HG03139 (cell line): Measurements from ENCODE around the gene ACSS1.

Experiments
- ATAC-seq: cut with Tn5 transposase; IDR thresholded peaks from one replicate; pipeline ENCODE4 v1.9.1; 2021; ENCODE audit not compliant: unreplicated experiment

The ACSS1 gene

DNA sequence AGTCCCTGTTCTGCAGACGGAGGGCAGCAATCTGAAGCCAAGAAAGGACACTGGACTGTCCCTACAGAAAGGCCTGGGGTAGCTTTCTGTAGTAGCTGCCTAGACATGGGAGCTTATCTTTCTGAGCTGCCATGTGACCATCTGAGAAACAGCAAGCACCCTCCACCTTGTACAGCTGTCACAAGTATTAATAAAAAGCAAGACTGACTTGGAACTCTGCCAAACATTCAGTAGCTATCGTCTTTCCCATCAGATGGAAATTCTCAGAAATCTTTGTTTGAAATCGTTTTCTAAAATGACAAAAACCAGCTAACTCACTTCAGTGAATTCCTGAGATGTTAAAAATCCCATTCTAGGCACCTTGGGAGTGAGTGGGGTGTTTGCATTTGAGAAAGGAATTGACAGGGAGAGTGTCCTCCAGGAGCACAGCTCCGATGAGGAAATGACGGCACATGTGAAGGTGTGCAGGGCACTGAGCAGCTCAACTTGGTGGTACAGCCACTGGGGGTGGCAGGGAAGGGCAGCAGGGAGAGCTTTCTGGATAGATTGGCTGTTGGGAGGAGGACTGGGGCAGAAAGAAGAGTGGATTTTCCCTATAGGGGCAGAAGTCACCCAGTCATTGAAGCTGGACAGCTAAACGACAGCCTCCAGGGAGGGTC lies 24.5 kb downstream of the ACSS1 start:
- ATAC-seq, result no peak

DNA sequence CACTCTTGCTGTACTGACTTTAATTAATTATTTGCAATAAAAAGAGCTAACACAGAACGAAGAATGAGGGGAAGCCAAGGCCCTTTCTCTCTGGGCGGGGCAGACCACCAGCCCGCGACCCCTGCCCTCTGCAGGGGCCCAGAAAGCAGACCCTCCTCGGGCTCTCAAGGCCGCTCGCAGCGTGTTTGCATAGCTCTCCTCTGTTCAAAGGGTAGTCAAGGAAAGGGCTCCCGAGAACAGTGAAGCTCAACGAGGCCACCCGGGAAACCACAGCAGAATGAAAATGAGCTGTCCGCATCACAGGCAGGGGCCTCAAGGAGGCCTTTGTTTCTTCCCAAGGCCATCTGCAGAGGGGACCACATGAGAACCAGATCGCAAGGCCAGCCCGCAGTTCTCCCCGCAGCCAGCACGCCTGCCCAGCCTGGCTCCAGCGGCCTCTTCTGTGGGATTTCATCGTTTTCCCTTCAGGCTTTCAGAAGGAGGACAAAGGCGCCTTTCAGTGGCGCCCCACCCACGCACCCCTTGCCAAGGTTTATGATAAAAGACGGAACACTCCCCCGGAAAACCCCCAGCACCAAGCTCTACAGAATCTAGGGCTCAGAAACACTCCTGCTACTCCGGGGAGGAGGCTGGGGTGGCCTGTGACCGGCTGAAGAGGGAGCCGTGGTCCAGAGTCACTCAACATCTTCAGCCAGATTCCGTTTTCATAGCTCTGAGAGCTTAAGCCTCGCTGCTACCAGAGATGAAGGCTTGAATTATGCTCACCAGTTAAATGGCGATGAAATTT lies 25.3 kb downstream of the ACSS1 start:
- no peak for ATAC-seq

DNA sequence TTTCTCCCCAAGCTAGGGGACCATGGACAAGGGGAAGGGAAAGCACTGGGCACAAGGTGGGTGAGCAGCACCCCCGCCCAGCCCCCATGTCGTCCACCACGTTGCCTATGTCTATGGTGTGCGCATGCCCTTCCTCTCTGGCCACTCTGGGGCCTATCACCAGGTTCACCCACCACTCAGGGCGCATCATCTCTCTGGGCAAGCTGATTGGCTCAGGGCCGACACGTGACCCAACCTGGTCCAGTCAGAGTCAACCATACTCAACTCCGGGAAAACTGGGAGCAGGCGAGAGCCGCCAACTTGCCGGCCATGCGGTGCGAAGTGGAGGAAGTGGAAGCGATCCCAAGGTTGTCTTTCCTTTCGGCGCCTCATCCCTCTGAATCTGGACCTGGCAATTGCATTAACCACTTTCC lies 25.9 kb downstream of the ACSS1 start:
- no peak for ATAC-seq

DNA sequence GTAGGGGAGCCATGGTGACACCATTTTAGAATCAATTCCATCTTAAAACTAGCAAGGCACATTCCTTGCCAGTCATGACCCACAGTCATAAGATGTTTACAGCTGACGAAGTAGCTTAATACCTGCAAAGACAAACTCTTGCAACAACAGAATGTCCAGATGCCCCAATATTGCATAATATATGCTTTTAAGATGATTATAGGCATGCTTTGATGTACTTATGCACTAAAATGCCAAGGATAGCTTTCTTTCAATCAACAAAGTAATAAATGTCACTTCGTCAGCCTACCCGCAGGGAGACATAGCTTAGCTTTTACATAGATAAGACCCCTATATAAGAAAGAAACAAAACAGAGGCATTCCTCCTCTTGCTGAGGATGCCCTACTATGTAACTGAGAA lies 26.7 kb downstream of the ACSS1 start:
- no peak for ATAC-seq

DNA sequence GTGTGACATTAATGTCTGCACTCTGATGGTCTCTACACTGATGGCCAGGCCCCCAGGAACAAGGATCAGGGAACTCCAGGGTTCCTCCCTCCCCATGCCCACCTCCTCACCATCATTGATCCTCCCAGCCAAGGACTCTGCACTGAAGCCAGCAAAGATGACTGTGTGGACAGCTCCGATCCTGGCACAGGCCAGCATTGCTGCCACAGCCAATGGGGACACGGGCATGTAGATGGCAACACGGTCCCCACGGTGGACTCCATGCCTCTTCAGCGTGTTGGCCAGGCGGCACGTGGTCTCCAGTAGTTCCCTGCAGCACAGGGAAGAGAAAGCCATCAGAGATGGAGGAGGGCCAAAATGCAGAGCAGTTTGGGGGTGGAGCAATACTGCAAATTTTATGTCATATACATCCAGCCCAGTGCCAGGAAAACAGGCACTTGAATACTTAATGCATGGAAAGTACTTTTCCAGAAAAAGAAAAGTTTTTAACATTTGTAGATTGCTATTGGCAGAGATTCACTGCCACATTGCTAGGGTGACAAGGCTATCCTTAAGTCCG lies 27.2 kb downstream of the ACSS1 start:
- ATAC-seq, result no peak

DNA sequence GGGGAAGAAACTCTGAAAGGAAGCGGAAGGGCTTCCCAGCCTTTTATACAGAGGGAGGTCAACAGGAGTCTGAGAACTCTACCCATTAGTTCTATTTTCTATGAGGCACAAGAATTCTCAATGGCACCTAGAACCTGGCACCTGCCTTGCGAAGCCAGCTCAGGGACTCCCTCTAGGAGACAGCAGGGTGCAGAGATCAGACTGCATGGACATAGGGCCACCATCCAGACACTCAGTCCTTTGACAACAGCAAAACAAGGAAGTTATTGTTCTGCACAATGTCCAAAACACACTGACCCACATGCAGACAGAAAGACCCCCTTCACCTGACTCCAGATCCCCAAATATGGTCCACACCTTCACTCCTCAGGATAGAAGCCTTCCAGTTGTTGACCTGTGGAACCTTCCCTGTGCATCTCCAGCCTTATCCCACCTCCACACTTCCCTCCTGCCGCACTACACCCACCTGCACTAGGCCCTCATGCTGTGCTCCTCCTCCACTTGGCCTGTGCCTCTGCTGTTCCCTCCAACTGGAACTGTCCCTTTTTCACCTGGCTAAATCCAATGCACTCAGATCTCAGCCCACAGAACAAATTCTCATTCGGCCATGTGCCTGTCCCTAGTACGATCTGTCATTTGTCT lies 27.8 kb downstream of the ACSS1 start:
- ATAC-seq, result no peak

DNA sequence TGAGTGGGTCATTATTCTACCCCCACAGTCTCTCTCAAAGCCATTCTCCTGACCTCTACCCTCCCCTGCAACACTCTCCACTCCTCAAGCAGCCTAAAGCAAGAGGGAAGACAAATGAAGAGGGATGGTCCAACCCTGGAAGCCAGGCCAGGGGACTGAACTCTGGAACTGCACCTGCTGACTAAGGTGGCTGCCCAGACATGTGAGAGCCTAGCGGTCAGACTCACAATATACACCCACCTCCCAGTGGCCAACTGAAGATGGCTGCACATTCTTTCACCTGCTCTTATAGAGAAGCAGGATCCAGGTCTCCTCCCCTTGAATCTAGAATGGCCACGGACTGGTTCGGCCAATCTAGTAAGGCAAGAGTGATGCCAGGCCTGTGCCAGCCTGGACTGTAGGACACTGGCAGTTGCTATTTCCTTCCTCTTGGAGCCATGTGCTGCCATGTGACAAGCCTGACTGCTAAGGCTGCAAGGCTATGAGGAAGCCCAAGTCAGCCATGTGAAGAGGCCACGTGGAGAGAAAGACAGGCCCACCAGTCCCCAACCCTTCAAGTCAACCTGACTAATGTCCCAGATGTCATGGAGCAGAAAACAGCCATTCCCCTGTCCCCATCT lies 31.8 kb downstream of the ACSS1 start:
- ATAC-seq, result no peak

DNA sequence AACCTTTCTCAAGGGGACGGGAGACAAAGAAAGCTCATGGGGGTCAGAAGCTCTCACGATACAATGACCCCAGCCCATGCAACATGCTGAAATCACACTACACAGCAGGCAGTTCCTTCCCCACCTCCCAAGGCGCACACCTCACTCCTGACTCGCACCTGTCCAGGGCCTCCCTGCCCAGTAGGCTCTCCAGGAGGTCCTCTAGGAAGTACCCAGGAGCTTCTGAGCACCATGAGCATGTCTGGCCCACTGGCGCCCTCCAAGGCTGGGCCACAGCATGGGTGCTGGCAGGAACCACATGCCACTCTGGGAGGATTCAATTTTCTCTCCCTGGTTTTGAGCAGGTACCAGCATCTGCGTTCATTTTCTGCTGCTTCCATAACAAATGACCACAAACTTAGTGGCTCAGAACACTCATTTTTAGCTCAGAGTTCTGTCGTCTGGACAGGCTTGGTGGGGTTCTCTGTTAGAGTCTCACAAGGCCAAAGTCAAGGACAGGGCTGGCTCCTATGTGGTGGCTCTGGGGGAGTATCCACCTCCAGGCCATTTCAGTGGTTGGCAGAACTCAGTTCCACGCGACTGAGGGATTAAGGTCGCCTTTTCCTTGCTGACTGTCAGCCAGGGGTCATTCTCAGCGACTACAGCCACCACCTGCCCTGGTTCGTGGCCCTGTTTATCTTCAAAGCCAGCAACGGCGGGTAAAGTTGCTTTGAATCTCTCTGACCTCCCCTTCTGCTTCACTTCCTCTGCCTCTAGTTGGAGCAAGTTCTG lies 32.7 kb downstream of the ACSS1 start:
- ATAC-seq, result no peak

DNA sequence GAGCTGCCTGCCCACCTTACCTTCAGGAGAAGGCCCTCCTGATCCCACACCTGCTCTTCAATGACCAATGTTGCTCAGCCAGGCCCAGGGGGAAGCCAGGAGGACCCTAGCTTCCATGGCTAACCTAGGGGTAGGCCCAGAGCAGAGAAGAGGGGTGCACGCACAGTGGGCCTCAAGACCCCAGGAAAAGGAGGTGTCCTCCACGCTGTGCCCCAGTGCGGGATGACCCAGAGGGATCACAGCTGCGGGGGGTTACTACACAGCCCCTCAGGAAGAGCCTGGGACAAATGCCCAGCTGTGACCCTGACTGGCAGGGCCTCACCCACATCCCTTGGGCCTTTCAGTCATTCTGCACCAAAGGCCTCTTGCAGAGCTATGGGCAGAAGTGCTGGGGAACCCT lies 33.8 kb downstream of the ACSS1 start:
- ATAC-seq, result no peak

DNA sequence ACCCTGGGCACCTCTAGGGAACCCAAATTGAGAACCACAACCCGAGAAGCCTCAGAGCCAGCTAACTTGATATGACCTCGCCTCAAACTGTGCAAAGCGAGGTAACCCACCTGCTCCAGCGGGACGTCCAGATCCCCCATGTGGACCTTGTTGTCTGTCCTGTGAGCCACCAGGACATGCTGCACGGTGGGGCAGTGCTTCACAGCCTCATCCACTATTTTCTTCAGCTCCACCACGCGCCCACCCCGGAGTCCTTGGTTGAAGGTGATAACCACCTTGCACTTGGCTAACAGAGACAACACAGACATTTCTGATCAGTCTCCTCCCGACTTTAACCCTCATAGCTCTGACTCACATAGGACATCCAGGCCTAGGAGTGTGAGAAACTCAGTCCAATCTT lies 34.6 kb downstream of the ACSS1 start:
- ATAC-seq, result no peak

DNA sequence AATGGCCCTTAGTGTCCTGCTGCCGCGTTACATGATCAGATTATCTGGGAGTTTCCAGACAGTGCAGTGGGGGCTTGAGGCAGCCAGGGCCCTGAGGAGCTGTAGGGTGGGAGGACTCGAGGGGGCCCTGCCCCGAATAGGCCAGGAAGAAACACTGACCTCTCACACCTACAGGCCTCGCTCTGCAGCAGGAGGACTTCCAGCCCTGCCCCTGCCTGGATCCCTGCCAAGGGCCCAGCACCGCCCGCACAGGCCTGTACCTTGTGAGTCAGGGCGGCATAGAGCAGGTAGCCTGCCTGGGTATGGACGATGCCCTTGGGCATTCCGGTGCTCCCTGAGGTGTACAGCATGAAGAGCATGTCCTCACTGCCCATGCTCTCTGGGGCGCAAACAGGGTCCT lies 35.3 kb downstream of the ACSS1 start:
- ATAC-seq, result no peak

DNA sequence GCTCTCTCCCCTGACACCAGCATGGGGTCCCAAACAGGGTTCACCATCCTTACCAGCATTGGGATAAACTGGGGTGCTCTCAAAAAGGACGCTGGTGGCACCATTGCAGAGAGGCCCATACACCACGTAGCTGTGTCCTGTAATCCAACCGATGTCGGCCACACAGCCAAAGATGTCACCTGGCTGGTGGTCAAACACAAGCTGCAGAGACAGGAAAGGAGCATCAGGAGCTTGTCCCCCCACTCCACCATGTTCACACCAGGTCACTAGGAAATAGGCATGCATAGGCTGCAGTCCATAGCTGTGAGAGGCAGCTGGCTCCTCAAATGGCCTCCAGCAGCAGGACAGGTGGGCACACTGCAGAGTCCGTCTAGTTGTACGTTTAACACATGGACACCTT lies 36.6 kb downstream of the ACSS1 start:
- ATAC-seq, result no peak

DNA sequence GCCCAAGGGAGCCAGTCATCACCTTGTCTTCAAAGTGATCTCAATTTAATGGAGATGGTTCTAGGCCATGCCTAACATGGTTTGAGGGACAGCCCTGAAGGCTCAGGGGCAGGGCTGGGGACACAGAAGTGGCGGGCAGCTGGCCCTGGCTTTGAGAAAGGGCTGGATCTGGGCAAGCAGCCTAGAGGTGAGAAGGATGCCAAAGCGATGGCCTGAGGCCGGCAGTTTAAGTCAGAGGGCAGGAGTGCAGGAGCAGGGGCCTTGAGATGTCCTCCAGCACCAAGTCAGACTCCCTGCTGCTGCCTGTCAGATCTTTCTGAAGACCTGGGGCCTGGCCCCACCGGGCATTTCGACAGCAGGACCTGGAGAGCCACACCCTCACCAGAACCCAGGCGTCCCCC lies 37.0 kb downstream of the ACSS1 start:
- ATAC-seq, result no peak

DNA sequence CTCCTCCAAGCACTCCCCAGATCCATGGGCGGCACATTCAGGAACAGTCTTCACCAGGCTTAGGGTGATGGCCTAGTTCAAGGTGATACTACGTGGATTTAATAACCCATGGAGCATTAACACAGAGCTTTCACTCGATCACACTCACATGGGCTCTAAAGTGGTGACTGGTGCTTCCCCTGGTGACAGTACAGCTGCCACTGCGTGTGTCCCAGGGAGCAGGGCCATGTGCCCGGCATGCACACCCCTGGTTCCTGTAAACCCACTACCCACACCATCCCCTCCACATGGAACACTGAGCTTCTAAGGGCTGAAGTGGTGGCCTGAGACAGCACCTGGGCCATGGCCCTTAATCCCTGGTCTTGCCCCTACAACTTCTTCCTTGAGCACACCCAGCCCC lies 37.6 kb downstream of the ACSS1 start:
- no peak for ATAC-seq

DNA sequence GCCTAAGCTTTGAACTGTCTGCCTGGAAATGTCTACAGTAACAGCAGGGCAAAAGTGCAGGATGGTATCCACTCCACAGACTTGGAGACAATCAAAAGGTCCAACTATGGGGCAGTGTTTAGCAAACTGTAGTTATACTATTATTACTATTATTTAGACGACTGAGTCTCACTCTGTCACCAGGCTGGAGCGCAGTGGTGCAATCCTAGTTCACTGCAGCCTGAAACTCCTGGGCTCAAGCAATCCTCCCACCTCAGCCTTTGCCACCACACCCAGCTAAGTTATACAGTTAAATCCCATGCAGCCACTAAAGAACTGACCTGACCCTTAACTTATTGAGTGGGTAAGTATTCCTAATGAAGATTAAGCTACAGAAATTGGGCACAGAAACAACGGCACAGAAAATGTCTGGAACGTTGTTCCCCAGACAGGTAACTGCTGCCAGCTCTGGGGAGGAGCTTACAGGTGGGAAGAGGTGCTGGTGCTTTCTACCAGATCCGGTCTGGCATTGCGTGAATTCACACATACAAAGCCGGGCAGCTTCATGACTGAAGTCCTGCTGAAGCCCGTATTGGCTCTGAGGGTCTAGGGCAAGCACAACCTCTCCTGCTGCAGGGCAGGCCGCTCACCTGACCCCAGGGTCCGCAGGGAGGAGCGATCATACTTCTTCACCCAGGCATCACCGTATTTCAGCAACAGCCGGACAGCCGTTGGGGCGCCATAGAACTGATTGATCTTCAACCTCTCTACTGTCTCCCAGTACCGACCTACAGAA lies 38.4 kb downstream of the ACSS1 start:
- ATAC-seq, result no peak

DNA sequence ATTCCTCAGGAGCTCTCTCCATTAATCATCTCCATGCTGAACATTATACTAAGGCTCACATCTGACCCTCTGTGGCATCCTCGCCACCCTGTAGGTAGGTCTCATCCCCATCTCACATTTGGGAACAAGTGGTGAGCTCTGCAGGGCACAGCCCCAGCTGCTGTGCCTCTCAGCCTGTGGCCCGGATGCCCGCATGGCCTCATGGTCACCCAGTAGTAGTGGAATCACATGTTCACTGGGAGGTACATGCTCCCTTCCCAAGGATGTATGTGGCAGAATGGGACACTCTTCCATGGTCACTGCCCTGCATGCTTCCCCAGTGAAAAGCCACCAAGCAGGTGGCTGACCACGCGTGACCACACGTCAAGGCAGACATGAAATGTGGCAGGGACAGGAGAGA lies 39.1 kb downstream of the ACSS1 start:
- no peak for ATAC-seq

DNA sequence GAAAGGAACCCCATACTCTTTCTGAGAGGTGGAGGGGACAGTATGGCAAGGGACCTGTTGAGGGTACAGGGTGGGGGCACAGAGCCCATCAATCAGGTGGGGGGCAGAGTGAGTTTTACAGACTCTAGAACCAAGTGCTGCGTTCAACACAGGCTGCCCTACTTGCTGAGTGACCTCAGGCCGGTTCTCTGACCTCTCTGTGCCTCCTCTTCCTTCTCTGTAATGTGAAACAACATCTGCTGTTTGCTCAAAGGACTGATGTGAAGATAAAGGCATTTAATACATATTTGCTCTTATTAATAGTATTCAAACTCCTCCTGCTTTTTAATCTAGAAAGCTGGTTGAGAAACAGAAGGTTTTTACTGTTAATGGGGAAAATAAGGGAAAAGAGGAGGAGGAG lies 39.5 kb downstream of the ACSS1 start:
- no peak for ATAC-seq

DNA sequence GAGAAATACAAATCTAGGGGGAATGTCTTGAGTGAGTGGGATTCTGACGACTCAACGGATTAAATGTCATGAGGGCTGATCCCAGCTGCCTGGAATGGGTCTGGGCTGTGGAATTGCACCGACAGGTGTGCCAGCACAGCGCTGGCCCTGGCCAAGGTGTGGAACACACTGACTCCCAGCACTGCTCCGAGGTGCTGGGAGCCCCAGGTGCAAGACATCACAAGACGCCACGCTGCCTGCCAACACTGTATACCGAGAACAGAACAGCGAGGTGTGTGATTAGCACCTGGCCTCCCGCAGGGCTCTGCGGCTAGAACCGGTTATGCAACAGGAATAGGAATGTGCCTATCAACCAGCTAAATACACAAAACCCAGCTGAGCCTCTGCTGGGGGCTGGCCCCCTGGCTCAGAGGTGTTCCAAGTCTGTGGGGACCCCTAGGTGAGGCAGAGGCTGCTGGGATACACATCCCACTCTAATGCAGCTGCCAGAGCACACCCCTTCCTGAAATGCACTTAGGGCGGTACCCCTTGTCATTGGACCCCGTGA lies 40.6 kb downstream of the ACSS1 start:
- no peak for ATAC-seq

DNA sequence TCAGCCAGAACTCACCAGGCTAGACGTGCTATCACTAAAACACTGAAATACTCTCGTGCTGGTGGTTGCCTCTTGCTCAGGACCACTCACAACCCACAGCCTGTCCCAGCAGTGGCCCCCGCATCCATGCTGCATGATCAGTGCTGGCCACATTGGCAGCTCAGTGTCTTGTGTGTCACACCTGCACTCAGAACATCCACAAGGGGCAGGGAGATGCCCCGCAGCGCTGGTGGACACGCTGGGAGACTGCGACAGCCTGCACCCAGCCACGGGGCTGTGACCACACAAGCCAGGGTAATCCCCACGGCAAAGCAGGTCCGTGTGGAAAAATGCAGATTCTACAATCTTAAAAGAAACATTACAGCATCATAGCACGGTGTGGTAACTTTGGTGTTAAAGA lies 41.5 kb downstream of the ACSS1 start:
- ATAC-seq, result no peak

DNA sequence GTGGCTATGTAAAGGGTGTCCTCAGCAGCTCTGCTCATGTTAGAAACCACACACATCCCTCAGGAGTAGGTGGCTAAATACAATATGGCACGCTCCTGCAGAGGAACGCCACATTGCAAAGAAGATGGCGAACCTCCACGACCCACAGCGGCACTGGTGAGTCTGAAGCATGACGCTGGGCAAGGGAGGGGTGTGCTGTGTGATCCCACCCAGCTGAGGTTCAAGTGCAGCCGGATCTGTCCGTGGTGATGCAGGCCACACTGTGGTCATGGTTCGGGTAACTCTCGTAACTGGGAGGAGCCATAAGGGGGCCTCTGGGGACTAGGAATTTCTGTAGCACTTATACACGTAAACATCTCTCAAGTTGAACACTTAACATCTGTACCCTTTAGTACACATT lies 42.0 kb downstream of the ACSS1 start:
- no peak for ATAC-seq
